HepG2 (cell line): ENCODE data around the gene GLRA1. TPM values are rescaled to one million over a fixed set of nuclear protein-coding genes. Genes with fewer than 3 reads are reported as not detected.

Experiments used
- ATAC-seq: fragments of 200-7000 bp; cut with Tn5 transposase; 3 replicates; pipeline ENCODE4 v1.9.1; 2020; ENCODE audit warnings: mild to moderate bottlenecking, moderate library complexity
- BruUV-seq: library from RNA; stranded (reverse); fragments of 400-500 nt; replicated peaks from 2 replicates; lab custom pipeline; 2021; lab: Mats Ljungman, UMichigan
- CTCF ChIA-PET: fragments of 300-600 bp; formaldehyde crosslinking; extraction: SDS; loops from one replicate; lab custom pipeline; 2021; ENCODE audit warnings: low total read pairs, inconsistent platforms, low intra/inter-chr PET ratio; lab: Yijun Ruan, JAX
- POLR2A ChIA-PET: fragments of 350-600 bp; sonication (Branson Sonifier 250); formaldehyde crosslinking; loops from one replicate; lab custom pipeline; 2020; ENCODE audit warnings: antibody characterized with exemption, inconsistent platforms; lab: Yijun Ruan, JAX
- DNase-seq: peaks from one replicate; pipeline ENCODE4 v3.0.0-alpha.2; 2015; ENCODE audit warnings: low spot score
- FAIRE-seq: peaks from 3 replicates; lab custom pipeline; 2011; peaks lifted over from hg19 to GRCh38; lab: Jason Lieb, UNC
- H2AFZ ChIP-seq: one replicate; pipeline ENCODE4 v1.6.1; 2011; ENCODE audit warnings: low read length, inconsistent platforms
- H3K27ac ChIP-seq: fragments of 300-600 bp; 3 replicates; pipeline ENCODE4 v1.8.0; 2011; ENCODE audit warnings: mixed run types, mild to moderate bottlenecking, mixed read lengths, low read length, inconsistent platforms; ENCODE audit not compliant: insufficient read depth; ENCODE audit errors: extremely low read length
- H3K27me3 ChIP-seq, 2 experiments: fragments of 200-600 bp in 1 of 2; 2 replicates in 1 of 2; 3 replicates in 1 of 2; pipeline versions ENCODE4 v1.6.0 to v1.8.0; 2011; ENCODE audit warnings: low read length in 2 of 2, mild to moderate bottlenecking in 2 of 2, moderate library complexity in 2 of 2, inconsistent platforms in 1 of 2; ENCODE audit not compliant: insufficient read depth in 2 of 2, control insufficient read depth in 1 of 2
- H3K36me3 ChIP-seq, 2 experiments: fragments of 200-600 bp in 1 of 2; replicated peaks in 1 of 2; 2 replicates in 1 of 2; 3 replicates in 1 of 2; pipeline versions ENCODE4 v1.5.1 to v1.8.0; 2011; ENCODE audit warnings: low read length in 2 of 2, inconsistent platforms in 1 of 2; ENCODE audit not compliant: insufficient read depth in 2 of 2, control insufficient read depth in 1 of 2
- H3K4me1 ChIP-seq: 2 replicates; pipeline ENCODE4 v1.5.1; 2012; ENCODE audit warnings: low read length, inconsistent platforms; ENCODE audit not compliant: insufficient read depth
- H3K4me2 ChIP-seq: 2 replicates; pipeline ENCODE4 v1.6.0; 2011; ENCODE audit warnings: low read depth, low read length, inconsistent platforms
- H3K4me3 ChIP-seq, 3 experiments: fragments of 200-600 bp in 1 of 3; sonication (generic), shearing (Covaris generic) in 1 of 3; replicated peaks in 1 of 3; 2 replicates each; pipeline ENCODE4 v1.5.1; 2011 to 2016; ENCODE audit warnings: low read length in 3 of 3, inconsistent platforms in 2 of 3, low read depth in 2 of 3, mild to moderate bottlenecking in 2 of 3, control low read depth in 1 of 3, mixed read lengths in 1 of 3; ENCODE audit not compliant: insufficient read depth in 1 of 3
- H3K79me2 ChIP-seq: one replicate; pipeline ENCODE4 v1.6.1; 2011; ENCODE audit warnings: low read length, inconsistent platforms; ENCODE audit not compliant: insufficient read depth
- H3K9ac ChIP-seq: 2 replicates; pipeline ENCODE4 v1.6.0; 2011; ENCODE audit warnings: mild to moderate bottlenecking, low read depth, low read length, inconsistent platforms; ENCODE audit not compliant: insufficient read depth
- H3K9me3 ChIP-seq: 2 replicates; pipeline ENCODE4 v1.5.1; 2012; ENCODE audit warnings: mild to moderate bottlenecking, low read length
- H4K20me1 ChIP-seq: 2 replicates; pipeline ENCODE4 v1.6.0; 2011; ENCODE audit warnings: inconsistent platforms, mild to moderate bottlenecking, low read length, moderate library complexity; ENCODE audit not compliant: insufficient read depth
- AHDC1 ChIP-seq: sonication (generic); formaldehyde crosslinking; IDR thresholded peaks from 2 replicates; pipeline ENCODE4 v1.5.1; 2020; ENCODE audit warnings: mild to moderate bottlenecking, missing genetic modification reagents, borderline replicate concordance
- ATF3 ChIP-seq: sonication (generic); formaldehyde crosslinking; IDR thresholded peaks from 2 replicates; pipeline ENCODE4 v1.4.0; 2020; ENCODE audit warnings: missing genetic modification reagents
- CREB1 ChIP-seq, 2 experiments: fragments of 450-650 bp in 1 of 2; IDR thresholded peaks; 2 replicates each; pipeline ENCODE4 v1.6.1; 2016 to 2017; ENCODE audit warnings: control low read depth in 1 of 2, mild to moderate bottlenecking in 1 of 2, missing compliant biosample characterization in 1 of 2, missing genetic modification characterization in 1 of 2
- FOXJ3 ChIP-seq: sonication (generic); formaldehyde crosslinking; IDR thresholded peaks from 2 replicates; pipeline ENCODE4 v1.4.0; 2020; ENCODE audit warnings: missing genetic modification reagents, mild to moderate bottlenecking, borderline replicate concordance
- MATR3 ChIP-seq: sonication (generic); formaldehyde crosslinking; IDR thresholded peaks from 2 replicates; pipeline ENCODE4 v1.4.0; 2020; ENCODE audit warnings: missing genetic modification reagents
- RBM22 ChIP-seq: fragments of 200-400 bp; formaldehyde crosslinking; optimal IDR thresholded peaks from 2 replicates; pipeline ENCODE3; 2017; ENCODE audit warnings: mild to moderate bottlenecking, low read length, moderate library complexity
- RCOR2 ChIP-seq: IDR thresholded peaks from 2 replicates; pipeline ENCODE4 v1.6.1; 2016; ENCODE audit warnings: missing biosample characterization, missing genetic modification reagents
- THYN1 ChIP-seq: sonication (generic); formaldehyde crosslinking; IDR thresholded peaks from 2 replicates; pipeline ENCODE4 v1.8.1; 2023; ENCODE audit warnings: low read depth, mild to moderate bottlenecking, moderate library complexity, missing genetic modification reagents, borderline replicate concordance
- TOPORS ChIP-seq: sonication (generic); formaldehyde crosslinking; IDR thresholded peaks from 2 replicates; pipeline ENCODE4 v1.8.0; 2023; ENCODE audit warnings: mild to moderate bottlenecking, missing genetic modification reagents
- XRCC5 ChIP-seq: fragments of 200-400 bp; formaldehyde crosslinking; optimal IDR thresholded peaks from 2 replicates; pipeline ENCODE3; 2017; ENCODE audit warnings: mild to moderate bottlenecking, low read length
- ZFP36L1 ChIP-seq: sonication (generic); formaldehyde crosslinking; IDR thresholded peaks from 2 replicates; pipeline ENCODE4 v1.8.0; 2022; ENCODE audit warnings: mild to moderate bottlenecking, missing genetic modification reagents, moderate library complexity
- ZNF839 ChIP-seq: sonication (generic); formaldehyde crosslinking; IDR thresholded peaks from 2 replicates; pipeline ENCODE4 v1.4.0; 2020; ENCODE audit warnings: missing genetic modification reagents, mild to moderate bottlenecking, borderline replicate concordance
- WGBS: methylation state at CpG from one replicate; pipeline ENCODE4 v1.1.6; 2017; ENCODE audit warnings: low lambda C conversion rate; 5-methylcytosine and 5-hydroxymethylcytosine counted together
- in situ Hi-C: cut with HindIII; loops from 2 replicates; pipeline ENCODE4 v1.10.0; 2017; ENCODE audit warnings: low pct_unique_long_range_greater_than_20kb; ENCODE audit not compliant: extremely low pct_ligation_motif_present
- intact Hi-C: fragments of 100-400 bp; cut with micrococcal nuclease; formaldehyde crosslinking; loops from one replicate; pipeline ENCODE4 v1.10.0; 2022; ENCODE audit not compliant: unreplicated experiment
- polyA plus RNA-seq, 8 experiments: library from polyadenylated mRNA; depleted of rRNA in 3 of 8; stranded (reverse) in 7 of 8; unstranded in 1 of 8; fragments of >200 nt; fragmentation: Illumina TruSeq in 4 of 8; extraction: Trizol in 4 of 8; gene quantifications; 2 replicates each; pipeline versions ENCODE4 v1.2.1 to v1.2.3, GENCODE V29; 2011 to 2016; ENCODE audit warnings: low read depth in 4 of 8, missing spikeins in 1 of 8, mixed read lengths in 1 of 8; ENCODE audit not compliant: insufficient read depth in 1 of 8
- total RNA-seq, 5 experiments: library from RNA; depleted of rRNA; stranded (reverse); fragments of >200 nt; fragmentation: Illumina TruSeq; extraction: Trizol; gene quantifications; 2 replicates each; pipeline ENCODE4 v1.2.3, GENCODE V29; 2016; ENCODE audit warnings: low read depth in 1 of 5

GLRA1 gene
- total and polyA plus RNA-seq, 2 of the 13 experiments (the other 11 are each of a cell fraction or from before 2014, with no cell fraction given) = not detected

- TF ChIP-seq RBM22 = peak; percentile 40
- no peak for TF ChIP-seq FOXJ3 (CRISPR knock-in tag)
- WGBS = 71% methylated on average over 1 of the region's 1 CpG
- Histone ChIP-seq H2AFZ (no peak overlapping the region), H3K4me3 (no peak overlapping the region), H3K9ac (no peak overlapping the region), H3K79me2 (no peaks in the 10 kb centered on the region), H3K4me2 (no peak overlapping the region), H3K9me3 (no peaks in the 10 kb centered on the region), H3K27me3 (no peaks in the 10 kb centered on the region), H4K20me1 (no peaks in the 10 kb centered on the region), H3K4me1 (peaks cover 37% of the 10 kb centered on the region), H3K27ac (no peak overlapping the region), H3K36me3 (peaks cover 7 to 26% of the 10 kb centered on the region in 2 experiments)
- FAIRE-seq (no peak), DNase-seq (no peak), ATAC-seq (peak; percentile 10; the same call in 1 of the 3 replicates)
- CTCF ChIA-PET = no interaction called here
- BruUV-seq = no TSS peak
- intact Hi-C loops = no loop called here
- POLR2A ChIA-PET = interaction anchor here (3.2 kb wide), 1 partner anchor 44 kb away, joined by 13 read pairs; the partner anchor contains the start of gene G3BP1
- in situ Hi-C loops = no loop called here
Measured at GRCh38 chr5:151815051-151815450, 109.6 kb downstream of the GLRA1 start.

GRCh38 chr5:151812757-151813309 lies 111.8 kb downstream of the GLRA1 start:
- Histone ChIP-seq H3K36me3 (peaks cover 7 to 42% of the 10 kb centered on the region in 2 experiments), H2AFZ (no peak overlapping the region), H3K9me3 (no peaks in the 10 kb centered on the region), H3K9ac (no peak overlapping the region), H3K4me1 (peaks cover 15% of the 10 kb centered on the region), H3K79me2 (no peaks in the 10 kb centered on the region), H3K27me3 (no peaks in the 10 kb centered on the region), H3K4me3 (no peak overlapping the region), H3K27ac (no peak overlapping the region), H4K20me1 (no peaks in the 10 kb centered on the region; the same call in 1 of the 2 replicates), H3K4me2 (no peak overlapping the region)
- BruUV-seq = no TSS peak
- peak; percentile 19; the same call in 1 of the 3 replicates for ATAC-seq
- 100% methylated on average over 2 of the region's 2 CpGs for WGBS
- intact Hi-C loops (no loop called here), in situ Hi-C loops (no loop called here)
- POLR2A ChIA-PET = no interaction called here
- no peak for FAIRE-seq
- no peak for DNase-seq
- CTCF ChIA-PET = no interaction called here
- TF ChIP-seq RCOR2 (CRISPR knock-in tag) (no peak), AHDC1 (CRISPR knock-in tag) (no peak), MATR3 (CRISPR knock-in tag) (no peak), TOPORS (CRISPR knock-in tag) (no peak), XRCC5 (no peak), CREB1 (IDR thresholded peaks at IDR 0.05) (no peak), CREB1 (CRISPR knock-in tag; IDR thresholded peaks at IDR 0.05) (no peak), ZNF839 (CRISPR knock-in tag) (no peak), THYN1 (CRISPR knock-in tag) (no peak), ZFP36L1 (CRISPR knock-in tag) (no peak), ATF3 (CRISPR knock-in tag) (no peak)
